HG03565 (cell line): Measurements from ENCODE around the gene MEGF11.
A peak's percentile ranks its signal among the peaks of the same experiment; 100 is the strongest.

Experiments
- ATAC-seq: cut with Tn5 transposase; IDR thresholded peaks from one replicate; pipeline ENCODE4 v1.9.1; 2021; ENCODE audit warnings: mild to moderate bottlenecking, moderate library complexity; ENCODE audit not compliant: unreplicated experiment

The MEGF11 gene

DNA sequence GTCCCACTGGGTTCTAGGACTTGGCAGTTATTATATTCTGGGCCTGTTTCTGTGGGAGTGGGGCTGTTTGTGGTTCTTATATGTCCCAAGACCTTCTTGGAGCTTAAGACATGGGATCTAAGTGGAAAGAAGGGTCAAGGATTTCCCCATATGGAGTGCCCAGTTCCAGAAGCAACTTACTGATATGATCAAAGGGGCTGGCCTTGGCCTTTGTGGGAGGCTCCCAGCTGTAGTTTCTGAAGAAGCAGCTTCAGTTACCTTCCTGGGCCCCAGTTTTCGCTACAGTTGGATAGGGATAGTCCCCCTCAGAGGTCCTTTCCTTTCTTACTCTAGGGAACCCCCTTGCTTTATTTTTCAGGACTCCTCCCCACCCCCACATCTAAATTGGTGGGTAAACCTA, 328.2 kb downstream of the MEGF11 start:
- ATAC-seq: no peak

GRCh38 chr15:65924004-65924403, 329.5 kb downstream of the MEGF11 start:
- no peak for ATAC-seq

DNA sequence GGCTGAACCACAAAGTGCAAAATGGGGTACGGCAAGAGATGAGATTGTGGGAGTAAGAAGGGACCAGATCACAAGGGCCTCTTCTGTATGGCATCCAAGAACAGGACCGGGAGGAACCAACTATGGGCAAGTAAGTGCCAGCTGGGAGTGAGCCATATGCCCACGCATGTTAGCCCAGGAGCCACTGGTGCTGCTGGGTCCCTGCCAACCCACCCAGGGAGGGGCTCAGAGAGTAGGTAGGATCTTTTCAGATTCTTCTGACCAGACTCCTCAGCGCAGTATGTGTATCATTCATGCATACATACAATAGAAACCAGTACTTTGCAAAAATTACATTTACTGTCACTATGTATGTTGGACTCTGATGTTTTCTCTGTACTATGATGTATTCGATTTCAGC, 330.3 kb downstream of the MEGF11 start:
- no peak for ATAC-seq

- ATAC-seq: no peak
These were observed 330.9 kb downstream of the MEGF11 start for GRCh38 chr15:65922621-65923020.

GRCh38 chr15:65921780-65922179, 331.8 kb downstream of the MEGF11 start:
- no peak for ATAC-seq

- no peak for ATAC-seq
These were observed 332.7 kb downstream of the MEGF11 start for GRCh38 chr15:65920825-65921309.

DNA sequence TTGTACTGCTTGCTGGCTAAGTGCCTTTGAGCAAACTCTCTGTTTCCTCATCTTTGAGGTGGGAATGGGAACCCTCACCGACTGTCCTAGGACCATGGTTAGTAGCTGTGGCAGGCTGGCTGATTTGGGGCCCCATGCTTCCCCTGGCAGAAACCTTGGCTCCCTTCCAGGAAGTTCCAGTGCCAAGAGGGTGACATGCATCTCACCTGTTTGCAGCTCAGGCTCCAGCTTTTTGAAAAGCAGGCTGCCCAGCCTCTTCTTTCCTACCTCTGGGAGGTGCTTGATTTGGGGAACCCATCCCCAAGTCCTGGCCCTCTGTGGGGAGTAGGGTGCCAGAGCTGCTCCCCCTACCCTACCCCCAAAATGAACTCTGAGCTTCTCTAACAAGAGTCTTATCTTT, 333.4 kb downstream of the MEGF11 start:
- no peak for ATAC-seq

DNA sequence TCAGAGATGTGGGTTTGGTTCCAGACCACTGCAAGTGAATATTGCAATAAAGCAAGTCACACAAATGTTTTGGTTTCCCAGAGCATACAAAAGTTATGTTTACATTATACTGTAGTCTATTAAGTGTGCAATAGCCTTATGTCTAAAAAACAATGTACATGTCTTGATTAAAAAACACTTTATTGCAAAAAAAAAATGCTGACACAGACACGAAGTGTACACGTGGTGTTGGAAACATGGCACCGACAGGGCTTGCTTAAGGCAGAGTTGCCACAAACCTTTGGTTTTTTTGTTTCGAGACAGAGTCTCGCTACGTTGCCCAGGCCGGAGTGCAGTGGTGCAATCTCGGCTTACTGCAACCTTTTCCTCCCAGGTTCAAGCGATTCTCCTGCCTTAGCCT, 334.2 kb downstream of the MEGF11 start:
- no peak for ATAC-seq

DNA sequence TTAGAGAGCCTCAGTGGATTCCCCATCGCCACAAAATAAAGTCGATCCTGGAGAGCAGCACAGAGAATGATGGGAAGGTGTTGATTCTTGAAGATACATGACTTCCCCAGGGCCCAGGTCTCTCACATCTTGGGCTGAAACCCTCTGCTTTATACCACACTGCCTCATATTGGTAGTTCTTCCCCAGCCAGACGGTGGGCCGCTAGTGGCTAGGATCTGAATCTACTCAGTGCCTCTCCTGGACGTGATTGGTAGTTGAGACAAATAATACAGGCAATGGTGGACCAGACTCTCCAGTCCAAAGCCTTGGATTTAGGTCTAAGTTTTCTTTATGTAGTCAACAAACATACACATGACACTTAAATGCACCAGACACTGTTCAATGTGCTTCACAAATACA, 334.6 kb downstream of the MEGF11 start:
- no peak for ATAC-seq

- no peak for ATAC-seq
These were observed 335.1 kb downstream of the MEGF11 start for GRCh38 chr15:65918357-65918920.

DNA sequence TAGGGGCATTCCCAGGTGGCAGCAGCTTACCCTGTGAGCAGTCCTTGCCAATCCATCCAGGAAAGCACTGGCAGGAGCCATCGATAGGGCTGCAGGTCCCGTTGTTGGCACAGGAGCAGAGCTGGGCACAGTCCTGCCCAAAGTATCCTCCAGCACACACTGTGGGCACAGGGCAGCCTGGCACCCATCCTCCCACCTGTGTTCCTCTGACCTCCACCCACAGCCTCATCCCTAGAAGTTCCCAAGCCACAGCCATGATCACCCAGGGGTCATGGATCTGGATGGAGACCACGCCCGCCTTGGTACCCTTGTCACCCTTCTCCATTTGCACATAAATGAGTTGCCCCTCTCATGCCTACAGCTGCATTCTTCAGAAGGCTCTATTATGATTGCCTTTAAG, 335.6 kb downstream of the MEGF11 start:
- no peak for ATAC-seq

DNA sequence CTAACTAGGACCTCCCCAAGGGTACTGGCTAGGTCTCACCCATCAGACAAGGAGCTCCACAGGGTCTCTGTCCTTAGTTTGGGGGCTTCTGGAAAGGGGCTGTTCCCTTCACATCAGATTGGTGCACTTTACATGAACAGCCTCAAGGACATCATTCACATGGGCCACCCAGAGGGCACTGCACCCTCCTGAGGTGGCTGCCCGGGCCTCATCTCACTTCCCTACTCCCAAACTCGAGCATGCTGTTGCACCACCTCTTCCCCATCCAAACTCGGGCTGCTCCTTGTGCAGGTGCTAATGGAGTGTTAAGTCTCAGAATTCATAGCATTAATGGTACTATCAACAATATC, 336.2 kb downstream of the MEGF11 start:
- no peak for ATAC-seq

- ATAC-seq: peak; percentile 51
These were observed 336.7 kb downstream of the MEGF11 start for GRCh38 chr15:65916664-65917406.

GRCh38 chr15:65916041-65916663, 337.4 kb downstream of the MEGF11 start:
- no peak for ATAC-seq

DNA sequence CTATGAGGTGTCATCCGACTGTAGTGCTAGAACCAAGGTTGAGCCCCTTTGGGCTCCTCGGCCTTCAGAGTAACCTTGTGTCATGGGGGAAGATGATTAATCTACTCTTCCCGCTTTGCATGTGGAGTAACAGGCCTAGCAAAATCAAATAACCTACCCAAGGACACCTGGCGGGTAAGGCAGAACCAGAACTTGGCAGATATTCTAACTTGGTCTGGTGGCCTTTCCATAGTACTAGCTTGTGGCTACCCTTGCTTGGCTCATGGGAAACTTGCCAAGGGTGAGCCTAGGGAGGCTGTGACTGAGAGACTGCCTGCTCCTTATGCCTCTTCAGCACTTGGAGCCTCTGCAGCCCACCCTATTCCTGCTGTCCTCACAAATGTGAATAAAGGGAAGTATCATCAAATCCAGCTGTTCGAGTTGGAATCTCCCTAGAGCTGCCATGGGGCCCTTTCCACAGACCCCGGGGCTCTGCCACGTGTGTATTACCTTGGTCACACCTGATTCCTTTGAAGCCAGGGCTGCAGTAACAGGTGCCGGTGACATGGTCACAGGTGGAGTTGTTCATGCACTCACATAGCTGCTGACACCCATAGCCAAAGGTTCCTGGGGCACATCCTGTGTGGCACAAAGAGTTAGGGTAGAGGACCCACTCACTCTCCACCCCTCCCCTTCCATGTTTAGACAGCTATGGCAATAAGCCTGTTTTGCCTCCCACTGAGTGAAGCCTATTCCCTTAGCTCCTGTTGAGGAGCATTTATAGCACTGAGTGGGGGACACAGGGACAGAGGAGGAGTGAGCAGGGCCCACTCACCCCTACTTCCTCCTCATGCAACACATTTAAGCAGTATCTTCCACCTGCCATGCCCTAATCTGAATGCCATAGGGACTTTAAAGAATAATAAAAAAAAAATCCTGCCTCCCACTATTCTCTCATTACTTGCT, 338.3 kb downstream of the MEGF11 start:
- no peak for ATAC-seq

- no peak for ATAC-seq
These were observed 339.2 kb downstream of the MEGF11 start for GRCh38 chr15:65914386-65914785.

GRCh38 chr15:65913631-65914199, 339.8 kb downstream of the MEGF11 start:
- no peak for ATAC-seq

DNA sequence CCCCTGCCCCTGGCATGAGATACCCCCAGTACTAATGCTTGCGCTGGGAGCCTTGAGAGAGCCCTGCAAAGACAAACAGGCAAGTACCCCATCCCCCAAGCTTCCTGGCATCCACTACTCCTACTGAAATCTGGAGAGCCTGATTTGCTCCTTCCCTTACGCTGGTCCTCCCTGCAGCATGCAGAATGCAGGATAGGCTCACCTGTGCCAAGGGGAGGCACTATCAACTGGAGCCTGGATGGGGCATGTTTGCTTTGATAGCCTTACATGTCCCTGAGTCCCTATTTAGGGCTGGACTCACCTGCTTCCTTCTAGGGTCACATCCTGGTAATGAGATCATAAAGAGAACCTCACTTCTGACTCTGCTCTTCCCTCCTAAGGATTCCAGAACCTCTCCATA, 341.3 kb downstream of the MEGF11 start:
- no peak for ATAC-seq

- ATAC-seq: no peak
These were observed 343.2 kb downstream of the MEGF11 start for GRCh38 chr15:65910341-65910740.

- no peak for ATAC-seq
These were observed 343.7 kb downstream of the MEGF11 start for GRCh38 chr15:65909831-65910230.

- ATAC-seq: no peak
These were observed 344.7 kb downstream of the MEGF11 start for GRCh38 chr15:65908876-65909275.
